ENCODE results near the gene KRT6C.

The KRT6C gene

GRCh38 chr12:52496054-52496453 is 22.4 kb upstream of the KRT6C start:
- Histone ChIP-seq H3K79me2 (ENCODE audit: insufficient read depth, low read length) (no peaks in the 10 kb centered on the region), H3K9ac (ENCODE audit: low read length) (no peak overlapping the region), H2AFZ (ENCODE audit: low read length) (no peak overlapping the region), H3K9me2 (ENCODE audit: low read depth, low read length) (no peaks in the 10 kb centered on the region), H3K27me3 (ENCODE audit: insufficient read depth, low read length) (no peaks in the 10 kb centered on the region), H3K4me2 (ENCODE audit: low read length) (no peak overlapping the region), H3K36me3 (ENCODE audit: insufficient read depth, low read length) (no peaks in the 10 kb centered on the region), H3K4me3 (ENCODE audit: low read depth, low read length, poor library complexity, severe bottlenecking) (no peak overlapping the region), H4K20me1 (ENCODE audit: insufficient read depth, low read length) (no peaks in the 10 kb centered on the region), H3K9me3 (ENCODE audit: low read length) (no peaks in the 10 kb centered on the region), H3F3A (ENCODE audit: insufficient read depth, low read length) (no peaks in the 10 kb centered on the region), H3K4me1 (ENCODE audit: insufficient read depth, low read length, severe bottlenecking) (no peaks in the 10 kb centered on the region), H3K27ac (ENCODE audit: low read depth, low read length, poor library complexity, severe bottlenecking) (no peak overlapping the region)
- TF ChIP-seq EZH2 (IDR thresholded peaks at IDR 0.05; ENCODE audit: borderline replicate concordance, low read length): no peak
- no peak for TF ChIP-seq CTCF (IDR thresholded peaks at IDR 0.05; ENCODE audit: low read length)

- TF ChIP-seq EZH2 (IDR thresholded peaks at IDR 0.05; ENCODE audit: borderline replicate concordance, low read length) (no peak), CTCF (IDR thresholded peaks at IDR 0.05; ENCODE audit: low read length) (no peak)
- Histone ChIP-seq H2AFZ (ENCODE audit: low read length) (no peak overlapping the region), H3K9me2 (ENCODE audit: low read depth, low read length) (no peaks in the 10 kb centered on the region), H4K20me1 (ENCODE audit: insufficient read depth, low read length) (no peaks in the 10 kb centered on the region), H3F3A (ENCODE audit: insufficient read depth, low read length) (no peaks in the 10 kb centered on the region), H3K4me2 (ENCODE audit: low read length) (no peak overlapping the region), H3K9ac (ENCODE audit: low read length) (no peak overlapping the region), H3K36me3 (ENCODE audit: insufficient read depth, low read length) (no peaks in the 10 kb centered on the region), H3K9me3 (ENCODE audit: low read length) (no peaks in the 10 kb centered on the region), H3K4me1 (ENCODE audit: insufficient read depth, low read length, severe bottlenecking) (no peaks in the 10 kb centered on the region), H3K27ac (ENCODE audit: low read depth, low read length, poor library complexity, severe bottlenecking) (no peak overlapping the region), H3K79me2 (ENCODE audit: insufficient read depth, low read length) (no peaks in the 10 kb centered on the region), H3K27me3 (ENCODE audit: insufficient read depth, low read length) (no peaks in the 10 kb centered on the region), H3K4me3 (ENCODE audit: low read depth, low read length, poor library complexity, severe bottlenecking) (no peak overlapping the region)
Observed at GRCh38 chr12:52495389-52495788, 21.8 kb upstream of the KRT6C start.

- Histone ChIP-seq H3F3A (ENCODE audit: insufficient read depth, low read length) (no peaks in the 10 kb centered on the region), H3K79me2 (ENCODE audit: insufficient read depth, low read length) (no peaks in the 10 kb centered on the region), H3K4me1 (ENCODE audit: insufficient read depth, low read length, severe bottlenecking) (no peaks in the 10 kb centered on the region), H3K27me3 (ENCODE audit: insufficient read depth, low read length) (no peaks in the 10 kb centered on the region), H3K36me3 (ENCODE audit: insufficient read depth, low read length) (no peaks in the 10 kb centered on the region), H3K9me2 (ENCODE audit: low read depth, low read length) (no peaks in the 10 kb centered on the region), H3K9ac (ENCODE audit: low read length) (no peak overlapping the region), H3K4me2 (ENCODE audit: low read length) (no peak overlapping the region), H3K27ac (ENCODE audit: low read depth, low read length, poor library complexity, severe bottlenecking) (no peak overlapping the region), H3K9me3 (ENCODE audit: low read length) (no peaks in the 10 kb centered on the region), H2AFZ (ENCODE audit: low read length) (no peak overlapping the region), H3K4me3 (ENCODE audit: low read depth, low read length, poor library complexity, severe bottlenecking) (no peak overlapping the region), H4K20me1 (ENCODE audit: insufficient read depth, low read length) (no peaks in the 10 kb centered on the region)
- TF ChIP-seq EZH2 (IDR thresholded peaks at IDR 0.05; ENCODE audit: borderline replicate concordance, low read length) (no peak), CTCF (IDR thresholded peaks at IDR 0.05; ENCODE audit: low read length) (no peak)
Observed at GRCh38 chr12:52494518-52494917, 20.9 kb upstream of the KRT6C start.
